ENCODE results near the gene TMEM240.

The TMEM240 gene

DNA sequence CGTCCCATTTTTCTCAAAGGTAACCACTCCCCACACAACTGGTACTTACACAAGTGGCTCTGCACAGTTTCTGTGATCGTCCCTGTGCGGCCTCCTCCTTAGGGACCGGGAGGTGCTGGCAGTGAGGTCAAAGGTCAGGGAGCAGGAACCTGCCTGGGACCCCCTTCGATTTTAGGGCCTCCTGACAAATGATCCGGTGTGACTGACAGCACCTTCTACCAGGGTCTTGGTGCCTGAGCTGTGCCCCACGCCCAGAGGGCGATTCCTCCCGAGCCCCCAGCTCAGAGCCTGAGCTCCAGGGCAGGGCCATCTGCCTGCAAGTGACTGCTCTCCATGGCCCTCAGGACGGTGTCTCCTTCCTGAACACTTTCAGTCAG is 11.8 kb upstream of the TMEM240 start:
- Histone ChIP-seq H3K4me1 (ENCODE audit: insufficient read depth, low read length) (peaks cover 16% of the 10 kb centered on the region), H3K27me3 (ENCODE audit: insufficient read depth, low read length) (no peaks in the 10 kb centered on the region), H3K4me3 (ENCODE audit: low read length) (no peak overlapping the region), H3K9me3 (ENCODE audit: low read length) (no peaks in the 10 kb centered on the region), H3K36me3 (ENCODE audit: insufficient read depth, low read length) (no peaks in the 10 kb centered on the region), H2AFZ (ENCODE audit: low read depth, low read length) (no peak overlapping the region)

DNA sequence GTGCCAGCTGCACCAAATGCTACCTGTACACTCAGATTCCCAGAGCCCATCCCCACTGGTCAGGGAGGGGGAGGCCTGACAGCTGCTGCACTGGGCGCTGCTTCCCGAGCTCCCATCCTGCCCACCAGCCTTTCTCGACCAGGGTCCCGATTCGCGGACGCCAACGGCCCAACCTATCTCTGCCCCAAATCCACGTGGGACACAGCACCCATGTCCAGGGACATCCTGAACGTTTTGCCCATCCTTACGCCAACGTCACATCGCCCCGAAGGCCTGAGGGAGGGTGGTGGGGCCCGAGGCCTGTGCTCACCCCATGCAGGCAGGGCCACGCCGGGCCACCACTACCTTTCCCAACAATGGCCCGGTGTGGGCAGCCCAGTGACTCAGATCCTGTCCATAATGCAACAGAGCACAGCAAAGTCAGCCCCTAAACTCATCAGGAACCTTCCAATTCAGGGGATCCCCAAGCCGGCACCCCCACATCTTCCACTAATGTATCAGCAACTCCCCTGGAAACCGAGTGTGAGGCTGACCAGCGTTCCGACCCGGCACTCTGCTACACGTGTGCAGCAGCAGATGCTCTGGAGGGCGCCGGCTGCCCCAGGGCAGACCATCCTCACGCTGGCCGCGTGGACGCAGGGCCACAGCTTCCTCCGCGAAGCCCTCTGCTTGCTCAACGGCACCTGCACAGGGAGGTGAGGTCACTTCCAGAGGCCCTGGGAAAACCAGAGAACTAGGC is 11.3 kb upstream of the TMEM240 start:
- no peaks in the 10 kb centered on the region for H3K27me3 ChIP-seq (ENCODE audit: insufficient read depth, low read length)
- no peaks in the 10 kb centered on the region for H3K36me3 ChIP-seq (ENCODE audit: insufficient read depth, low read length)

DNA sequence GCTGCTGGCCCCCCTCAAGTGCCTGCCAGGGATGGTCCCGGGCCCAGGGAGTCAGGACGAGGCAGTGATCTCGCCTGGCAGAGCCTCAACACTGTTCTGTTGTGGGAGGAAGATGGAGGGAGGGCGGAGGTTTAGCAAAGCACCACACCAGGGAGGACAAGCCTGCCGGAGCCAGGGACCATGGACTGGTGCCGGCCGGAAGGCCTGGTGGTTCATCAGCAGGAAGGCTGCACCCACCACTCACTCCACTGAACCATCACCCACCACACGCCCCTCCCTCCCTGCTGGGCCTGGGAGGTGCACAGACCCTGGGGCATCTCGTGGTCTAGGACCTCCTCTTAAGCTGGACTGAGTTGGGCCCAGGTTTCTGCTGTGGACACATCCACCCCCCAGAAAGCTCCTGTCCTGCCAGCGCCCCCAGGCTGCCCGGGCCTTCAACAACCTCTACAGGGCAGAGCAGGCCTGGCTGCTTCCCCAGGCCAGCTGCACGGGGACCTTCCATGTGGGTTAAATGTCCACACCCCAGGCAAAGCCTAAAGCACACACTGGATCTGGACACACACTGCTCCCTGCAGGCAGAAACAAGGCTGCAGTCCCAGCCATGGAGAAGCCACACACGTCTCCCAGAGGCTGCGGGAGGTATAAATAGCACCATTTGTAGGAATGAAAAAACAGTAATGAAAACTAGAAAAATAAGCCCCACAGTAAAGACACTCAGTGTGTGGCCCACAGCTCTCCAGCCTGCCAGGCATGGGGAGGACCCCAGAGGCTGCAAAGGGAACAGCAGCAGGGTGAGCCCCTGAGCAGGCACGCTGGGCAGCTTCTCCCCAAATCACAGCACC is 10.4 kb upstream of the TMEM240 start:
- H3K9me3 ChIP-seq (ENCODE audit: low read length) = no peaks in the 10 kb centered on the region
- peaks cover 15% of the 10 kb centered on the region for H3K4me1 ChIP-seq (ENCODE audit: insufficient read depth, low read length)
- H3K4me3 ChIP-seq (ENCODE audit: low read length) = no peak overlapping the region
- H2AFZ ChIP-seq (ENCODE audit: low read depth, low read length) = no peak overlapping the region
- H3K27me3 ChIP-seq (ENCODE audit: insufficient read depth, low read length) = no peaks in the 10 kb centered on the region
- no peaks in the 10 kb centered on the region for H3K36me3 ChIP-seq (ENCODE audit: insufficient read depth, low read length)

More for the DNA sequence above, 11.3 kb upstream of the TMEM240 start:
- Histone ChIP-seq H3K4me1 (ENCODE audit: insufficient read depth, low read length) (peaks cover 16% of the 10 kb centered on the region), H2AFZ (ENCODE audit: low read depth, low read length) (no peak overlapping the region), H3K4me3 (ENCODE audit: low read length) (no peak overlapping the region), H3K9me3 (ENCODE audit: low read length) (no peaks in the 10 kb centered on the region)

DNA sequence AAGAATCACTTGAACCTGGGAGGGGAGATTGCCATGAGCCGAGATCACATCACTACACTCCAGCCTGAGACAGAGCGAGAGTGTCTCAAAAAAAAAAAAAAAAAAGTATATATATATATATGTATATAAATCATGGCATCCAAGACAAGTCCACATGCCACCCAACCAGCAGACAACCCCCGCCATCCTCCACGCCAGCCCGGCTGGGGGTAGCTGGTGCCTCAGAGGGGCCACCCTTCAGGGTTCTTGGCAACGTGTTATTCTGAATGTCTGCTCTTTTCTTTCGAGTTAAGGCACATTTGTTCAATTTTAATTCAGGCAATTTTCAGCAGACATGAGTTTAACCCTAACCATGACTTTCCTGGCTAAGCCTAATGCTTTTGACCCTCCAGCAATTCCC is 9.7 kb upstream of the TMEM240 start:
- Histone ChIP-seq H3K4me1 (ENCODE audit: insufficient read depth, low read length) (peaks cover 8% of the 10 kb centered on the region), H2AFZ (ENCODE audit: low read depth, low read length) (no peak overlapping the region), H3K36me3 (ENCODE audit: insufficient read depth, low read length) (no peaks in the 10 kb centered on the region), H3K4me3 (ENCODE audit: low read length) (no peak overlapping the region), H3K9me3 (ENCODE audit: low read length) (no peaks in the 10 kb centered on the region), H3K27me3 (ENCODE audit: insufficient read depth, low read length) (no peaks in the 10 kb centered on the region)

DNA sequence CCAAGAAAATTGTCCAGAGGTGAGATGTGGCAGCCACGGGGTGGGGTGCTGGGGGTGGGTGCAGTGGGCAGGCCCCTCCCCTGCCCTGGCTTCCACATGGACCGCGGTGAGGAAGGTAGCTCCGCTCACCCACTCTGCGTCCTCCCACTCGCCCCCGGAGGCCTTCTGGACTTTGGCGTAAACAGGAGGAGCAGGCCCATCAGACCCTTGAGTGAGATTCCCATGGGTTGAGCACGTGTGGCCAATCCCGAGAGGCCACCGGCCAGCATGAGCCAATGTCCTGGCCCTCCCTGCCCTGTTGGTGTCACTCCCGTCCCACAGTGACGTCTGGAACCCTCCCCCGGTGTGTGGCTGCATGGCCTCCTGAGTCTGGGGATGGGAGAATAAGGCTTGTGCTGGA is 8.2 kb upstream of the TMEM240 start:
- Histone ChIP-seq H3K4me3 (ENCODE audit: low read length) (no peak overlapping the region), H3K4me1 (ENCODE audit: insufficient read depth, low read length) (no peaks in the 10 kb centered on the region), H3K36me3 (ENCODE audit: insufficient read depth, low read length) (peaks cover 5% of the 10 kb centered on the region), H3K9me3 (ENCODE audit: low read length) (no peaks in the 10 kb centered on the region), H3K27me3 (ENCODE audit: insufficient read depth, low read length) (no peaks in the 10 kb centered on the region), H2AFZ (ENCODE audit: low read depth, low read length) (no peak overlapping the region)

DNA sequence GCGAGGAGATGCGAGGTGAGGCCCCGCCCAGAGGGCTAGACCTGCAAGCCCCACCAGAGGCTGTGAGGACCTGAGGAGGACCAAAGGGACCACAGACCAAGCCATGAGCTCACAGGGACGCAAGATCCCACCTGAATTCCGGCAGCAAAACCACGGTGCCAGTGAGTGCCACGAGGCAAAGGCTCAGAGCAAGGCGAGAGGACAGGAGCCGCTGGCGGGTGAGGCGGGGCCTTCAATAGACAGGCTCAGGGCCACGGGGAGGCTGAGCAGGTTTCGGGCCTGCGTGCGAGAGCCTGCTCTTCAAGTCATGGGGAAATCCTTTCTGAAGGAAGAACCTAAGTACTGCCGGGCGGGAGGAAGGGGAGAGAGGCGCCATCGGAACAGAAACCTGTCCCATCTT is 7.1 kb upstream of the TMEM240 start:
- Histone ChIP-seq H3K4me3 (ENCODE audit: low read length) (no peak overlapping the region), H3K9me3 (ENCODE audit: low read length) (no peaks in the 10 kb centered on the region), H3K4me1 (ENCODE audit: insufficient read depth, low read length) (no peaks in the 10 kb centered on the region), H3K27me3 (ENCODE audit: insufficient read depth, low read length) (no peaks in the 10 kb centered on the region), H2AFZ (ENCODE audit: low read depth, low read length) (no peak overlapping the region), H3K36me3 (ENCODE audit: insufficient read depth, low read length) (peaks cover 14% of the 10 kb centered on the region)

DNA sequence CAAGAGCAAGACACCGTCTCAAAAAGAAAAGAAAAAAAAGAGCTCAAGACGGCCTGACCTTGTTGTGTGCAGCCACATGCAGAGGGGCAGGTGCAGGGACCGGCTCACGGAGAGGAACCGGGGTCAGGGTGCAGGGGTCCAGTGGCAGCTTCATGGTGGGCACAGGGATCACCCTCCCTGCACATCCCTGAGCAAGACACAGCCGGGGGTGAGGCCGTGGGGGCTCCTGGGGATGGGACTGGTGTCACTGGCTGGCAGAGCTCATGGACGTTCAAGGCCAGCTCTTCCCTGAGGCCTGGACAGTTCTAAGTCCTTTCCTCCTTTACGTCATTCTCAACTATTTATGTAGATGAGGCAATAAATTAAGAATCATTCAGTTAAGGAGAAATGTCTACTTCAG is 6.6 kb upstream of the TMEM240 start:
- peaks cover 15% of the 10 kb centered on the region for H3K36me3 ChIP-seq (ENCODE audit: insufficient read depth, low read length)
- H2AFZ ChIP-seq (ENCODE audit: low read depth, low read length) = no peak overlapping the region
- no peaks in the 10 kb centered on the region for H3K27me3 ChIP-seq (ENCODE audit: insufficient read depth, low read length)
- no peaks in the 10 kb centered on the region for H3K4me1 ChIP-seq (ENCODE audit: insufficient read depth, low read length)
- H3K9me3 ChIP-seq (ENCODE audit: low read length) = no peaks in the 10 kb centered on the region
- no peak overlapping the region for H3K4me3 ChIP-seq (ENCODE audit: low read length)

DNA sequence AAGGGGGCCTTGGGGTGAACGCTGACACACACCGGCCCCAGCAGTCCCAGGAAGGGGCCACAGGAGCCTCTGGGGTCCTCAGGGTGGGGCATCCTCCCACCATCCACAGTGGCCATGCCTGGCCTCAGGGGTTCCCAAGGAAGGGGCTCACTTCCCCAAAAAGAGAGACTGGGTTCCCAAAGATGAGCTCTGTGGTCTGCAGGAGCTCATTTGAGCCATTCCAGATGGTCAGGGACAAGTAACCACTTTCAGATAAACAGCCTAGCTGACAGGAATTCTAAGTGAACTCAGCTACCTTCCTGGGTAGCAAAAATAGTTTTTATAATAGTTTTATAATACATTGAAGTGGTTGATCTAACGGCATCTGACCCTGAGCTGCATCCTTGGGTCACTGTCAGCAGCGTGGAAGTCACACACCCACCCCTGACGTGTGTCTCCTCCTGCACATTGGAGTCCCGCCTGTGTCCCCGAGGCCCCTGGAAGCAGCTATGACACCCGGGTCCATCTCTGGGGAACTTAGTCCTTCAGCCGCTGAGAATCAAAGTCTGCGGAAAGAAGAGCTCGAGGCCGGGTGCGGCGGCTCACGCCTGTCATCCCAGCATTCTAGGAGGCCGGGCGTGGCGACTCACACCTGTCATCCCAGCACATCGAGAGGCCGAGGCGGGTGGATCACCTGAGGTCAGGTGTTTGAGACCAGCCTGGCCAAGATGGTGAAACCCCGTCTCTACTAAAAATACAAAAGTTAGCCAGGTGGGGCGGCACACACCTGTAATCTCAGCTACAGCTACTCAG is 5.7 kb upstream of the TMEM240 start:
- H2AFZ ChIP-seq (ENCODE audit: low read depth, low read length) = no peak overlapping the region
- H3K36me3 ChIP-seq (ENCODE audit: insufficient read depth, low read length) = peaks cover 21% of the 10 kb centered on the region
- no peak overlapping the region for H3K4me3 ChIP-seq (ENCODE audit: low read length)
- no peaks in the 10 kb centered on the region for H3K9me3 ChIP-seq (ENCODE audit: low read length)
- no peaks in the 10 kb centered on the region for H3K4me1 ChIP-seq (ENCODE audit: insufficient read depth, low read length)
- H3K27me3 ChIP-seq (ENCODE audit: insufficient read depth, low read length) = no peaks in the 10 kb centered on the region

DNA sequence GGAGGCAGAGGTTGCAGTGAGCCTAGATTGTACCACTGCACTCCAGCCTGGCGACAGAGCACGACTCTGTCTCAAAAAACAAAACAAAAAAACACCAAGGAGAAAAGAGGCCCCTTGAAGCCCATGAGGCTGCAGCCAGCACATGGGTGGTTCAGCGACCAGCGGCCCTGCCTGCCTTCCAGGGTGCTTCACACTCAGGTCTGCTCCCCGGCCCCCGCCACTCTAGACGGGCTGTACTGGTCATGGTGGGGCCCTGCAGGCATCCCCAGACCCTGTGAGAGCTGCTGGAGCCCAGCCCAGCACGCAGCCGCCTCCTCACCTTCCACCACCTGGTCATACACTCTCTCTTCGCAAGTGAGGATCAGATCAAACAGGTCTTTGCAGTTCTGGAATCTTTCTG is 4.1 kb upstream of the TMEM240 start:
- H3K9me3 ChIP-seq (ENCODE audit: low read length) = no peaks in the 10 kb centered on the region
- H3K4me3 ChIP-seq (ENCODE audit: low read length) = no peak overlapping the region
- peaks cover 24% of the 10 kb centered on the region for H3K36me3 ChIP-seq (ENCODE audit: insufficient read depth, low read length)
- H2AFZ ChIP-seq (ENCODE audit: low read depth, low read length) = no peak overlapping the region
- no peaks in the 10 kb centered on the region for H3K4me1 ChIP-seq (ENCODE audit: insufficient read depth, low read length)
- H3K27me3 ChIP-seq (ENCODE audit: insufficient read depth, low read length) = no peaks in the 10 kb centered on the region

DNA sequence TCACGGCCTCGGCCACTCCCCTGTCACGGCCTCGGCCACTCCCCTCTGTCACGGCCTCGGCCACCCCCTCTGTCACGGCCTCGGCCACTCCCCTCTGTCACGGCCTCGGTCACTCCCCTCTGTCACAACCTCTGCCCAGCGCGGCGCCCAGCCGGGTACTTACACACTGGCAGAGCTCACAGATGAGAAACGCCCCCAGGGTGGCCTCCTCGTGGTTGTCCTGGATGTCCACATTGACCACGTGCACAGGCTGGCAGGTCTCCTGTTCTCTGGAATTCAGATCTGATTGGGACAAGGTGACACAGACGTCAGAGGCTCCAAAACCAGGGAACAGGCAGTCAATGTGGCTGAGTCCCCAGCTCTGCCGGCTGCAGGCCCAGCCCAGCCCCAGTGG is 3.3 kb upstream of the TMEM240 start:
- Histone ChIP-seq H3K27me3 (ENCODE audit: insufficient read depth, low read length) (no peaks in the 10 kb centered on the region), H2AFZ (ENCODE audit: low read depth, low read length) (no peak overlapping the region), H3K9me3 (ENCODE audit: low read length) (no peaks in the 10 kb centered on the region), H3K4me1 (ENCODE audit: insufficient read depth, low read length) (no peaks in the 10 kb centered on the region), H3K4me3 (ENCODE audit: low read length) (no peak overlapping the region), H3K36me3 (ENCODE audit: insufficient read depth, low read length) (peaks cover 24% of the 10 kb centered on the region)

DNA sequence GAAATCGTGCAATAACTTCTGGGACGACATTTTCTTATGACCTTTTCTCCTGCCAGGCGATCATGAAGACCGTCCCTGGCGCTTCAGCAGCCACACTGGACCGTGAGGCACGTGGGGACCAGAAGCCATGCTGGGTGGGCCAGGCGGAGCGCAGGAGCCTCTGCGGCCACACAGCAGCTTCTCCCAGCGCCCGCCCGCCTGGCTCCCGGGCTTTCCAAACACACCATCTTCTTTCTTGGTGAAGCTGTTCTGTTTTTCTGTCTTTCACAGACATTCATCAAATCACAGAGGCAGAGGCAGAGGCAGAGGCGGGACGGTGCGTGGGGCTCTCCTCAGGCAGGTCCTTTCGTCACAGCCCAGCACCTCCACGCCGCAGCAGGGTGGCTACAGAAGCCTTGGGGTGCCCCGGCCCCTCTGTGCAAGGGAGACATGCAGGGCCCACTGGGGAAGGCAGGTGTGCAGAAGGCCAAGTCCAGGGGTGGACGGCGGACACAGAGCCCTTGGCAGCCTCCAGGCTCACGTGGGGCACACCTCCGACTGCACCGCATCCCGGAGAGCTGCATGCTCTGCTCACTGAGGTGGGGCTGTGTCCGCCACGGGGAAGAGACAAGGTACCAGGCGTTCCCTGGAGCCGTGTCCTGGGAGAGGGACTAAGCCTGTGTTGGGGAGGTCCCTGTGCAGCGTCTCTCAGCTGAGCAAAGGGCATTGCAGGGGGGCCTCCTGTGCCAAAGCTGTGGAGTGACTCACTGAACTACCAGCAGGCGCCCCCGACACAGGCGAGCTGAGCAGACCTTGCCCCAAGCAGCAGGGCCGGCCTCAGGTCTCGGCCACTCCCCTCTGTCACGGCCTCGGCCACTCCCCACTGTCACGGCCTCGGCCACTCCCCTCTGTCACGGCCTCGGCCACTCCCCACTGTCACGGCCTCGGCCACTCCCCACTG is 2.6 kb upstream of the TMEM240 start:
- no peaks in the 10 kb centered on the region for H3K27me3 ChIP-seq (ENCODE audit: insufficient read depth, low read length)
- H3K4me3 ChIP-seq (ENCODE audit: low read length) = no peak overlapping the region
- H3K4me1 ChIP-seq (ENCODE audit: insufficient read depth, low read length) = no peaks in the 10 kb centered on the region
- no peaks in the 10 kb centered on the region for H3K9me3 ChIP-seq (ENCODE audit: low read length)
- peaks cover 24% of the 10 kb centered on the region for H3K36me3 ChIP-seq (ENCODE audit: insufficient read depth, low read length)
- no peak overlapping the region for H2AFZ ChIP-seq (ENCODE audit: low read depth, low read length)

DNA sequence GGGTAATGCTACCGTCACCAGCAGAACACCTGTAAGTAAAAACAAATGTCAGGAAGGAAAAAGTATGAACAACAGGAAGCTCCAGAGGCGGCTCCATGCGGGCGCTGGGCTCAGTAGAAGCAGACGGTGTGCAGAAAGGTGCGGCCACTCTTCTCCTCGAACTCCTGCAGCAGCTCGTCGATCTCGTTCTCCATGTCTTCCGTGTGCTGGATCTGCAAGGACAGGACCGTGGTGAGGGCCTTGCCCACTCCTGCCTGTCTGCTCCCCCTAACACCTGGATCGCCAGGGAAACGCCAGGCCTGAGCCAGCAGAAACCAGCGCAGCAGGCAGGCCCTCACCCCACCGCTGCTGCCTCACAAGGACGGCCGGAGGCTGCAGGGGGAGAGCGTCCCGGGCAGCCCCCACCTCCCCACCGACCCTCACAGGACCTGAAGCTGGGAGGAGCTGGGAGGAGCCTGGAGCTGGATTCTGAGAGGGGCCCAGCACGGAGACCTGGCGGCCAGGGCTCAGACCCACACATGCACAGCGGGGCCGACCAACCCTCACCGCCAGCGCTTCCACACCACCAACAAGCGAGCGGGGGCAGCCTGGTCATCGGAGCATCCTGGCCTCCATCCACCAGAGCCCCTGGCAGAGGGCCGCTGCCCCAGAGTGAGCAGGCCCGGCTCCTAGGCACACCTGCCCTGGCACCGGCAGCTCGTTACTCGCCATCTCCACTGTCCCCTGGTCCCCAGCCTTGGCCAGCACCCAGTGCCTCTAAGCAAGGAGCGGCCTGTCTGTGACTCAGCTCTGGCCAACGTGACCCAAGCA is 1.7 kb upstream of the TMEM240 start:
- peaks cover 24% of the 10 kb centered on the region for H3K36me3 ChIP-seq (ENCODE audit: insufficient read depth, low read length)
- H2AFZ ChIP-seq (ENCODE audit: low read depth, low read length) = no peak overlapping the region
- no peaks in the 10 kb centered on the region for H3K4me1 ChIP-seq (ENCODE audit: insufficient read depth, low read length)
- no peak overlapping the region for H3K4me3 ChIP-seq (ENCODE audit: low read length)
- H3K27me3 ChIP-seq (ENCODE audit: insufficient read depth, low read length) = no peaks in the 10 kb centered on the region
- no peaks in the 10 kb centered on the region for H3K9me3 ChIP-seq (ENCODE audit: low read length)

Measured in neuron (in vitro differentiated cells).